Ishikawa (cell line): ENCODE measurements around the gene MOB1A.

Experiments used
- CEBPB ChIP-seq: IDR thresholded peaks from 2 replicates; pipeline ENCODE4 v1.6.1; 2012
- CREB1 ChIP-seq: IDR thresholded peaks from 2 replicates; pipeline ENCODE4 v1.6.1; 2012; ENCODE audit warnings: low read depth
- EGR1 ChIP-seq: IDR thresholded peaks from 2 replicates; pipeline ENCODE4 v1.6.1; 2012
- EP300 ChIP-seq: IDR thresholded peaks from 2 replicates; pipeline ENCODE4 v1.6.1; 2012; ENCODE audit warnings: borderline replicate concordance
- FOXM1 ChIP-seq: IDR thresholded peaks from 2 replicates; pipeline ENCODE4 v1.6.1; 2012; ENCODE audit warnings: low read depth, borderline replicate concordance
- MAX ChIP-seq: IDR thresholded peaks from 2 replicates; pipeline ENCODE4 v1.6.1; 2012
- NFIC ChIP-seq: IDR thresholded peaks from 2 replicates; pipeline ENCODE4 v1.6.1; 2012
- RAD21 ChIP-seq: IDR thresholded peaks from 2 replicates; pipeline ENCODE4 v1.6.1; 2012; ENCODE audit warnings: low read depth
- REST ChIP-seq: IDR thresholded peaks from 2 replicates; pipeline ENCODE4 v1.6.1; 2012; ENCODE audit warnings: low read depth, mild to moderate bottlenecking
- TAF1 ChIP-seq: IDR thresholded peaks from 2 replicates; pipeline ENCODE4 v1.6.1; 2012; ENCODE audit warnings: low read depth, mild to moderate bottlenecking
- TCF12 ChIP-seq: IDR thresholded peaks from 2 replicates; pipeline ENCODE4 v1.6.1; 2012; ENCODE audit warnings: low read depth
- TEAD4 ChIP-seq: IDR thresholded peaks from 2 replicates; pipeline ENCODE4 v1.6.1; 2012
- USF1 ChIP-seq: IDR thresholded peaks from 2 replicates; pipeline ENCODE4 v1.6.1; 2012
- YY1 ChIP-seq: IDR thresholded peaks from 2 replicates; pipeline ENCODE4 v1.6.1; 2012; ENCODE audit warnings: low read depth
- ZBTB7A ChIP-seq: IDR thresholded peaks from 2 replicates; pipeline ENCODE4 v1.6.1; 2012; ENCODE audit warnings: low read depth

MOB1A gene

GRCh38 chr2:74155830-74156229, 22.8 kb downstream of the MOB1A start:
- TF ChIP-seq NFIC: no peak
- TF ChIP-seq REST: no peak
- TF ChIP-seq YY1: no peak
- TF ChIP-seq FOXM1: no peak
- no peak for TF ChIP-seq ZBTB7A
- TF ChIP-seq RAD21: no peak
- no peak for TF ChIP-seq CREB1
- no peak for TF ChIP-seq EP300

- TF ChIP-seq CREB1 (no peak), USF1 (no peak), EP300 (no peak), CEBPB (no peak), YY1 (no peak), MAX (no peak), EGR1 (no peak), ZBTB7A (no peak), TEAD4 (no peak), TCF12 (no peak), NFIC (no peak), TAF1 (no peak), FOXM1 (no peak)
Measured at GRCh38 chr2:74152954-74153353, 25.7 kb downstream of the MOB1A start.

- no peak for TF ChIP-seq MAX
- no peak for TF ChIP-seq CEBPB
- TF ChIP-seq FOXM1: no peak
- TF ChIP-seq EP300: no peak
- TF ChIP-seq NFIC: no peak
- no peak for TF ChIP-seq REST
- TF ChIP-seq EGR1: no peak
- TF ChIP-seq CREB1: no peak
- no peak for TF ChIP-seq USF1
- TF ChIP-seq ZBTB7A: no peak
Measured at GRCh38 chr2:74149570-74150319, 28.9 kb downstream of the MOB1A start.

GRCh38 chr2:74149247-74149525, 29.5 kb downstream of the MOB1A start:
- TF ChIP-seq YY1: no peak
- TF ChIP-seq CEBPB: no peak
- TF ChIP-seq FOXM1: no peak
- no peak for TF ChIP-seq RAD21
- no peak for TF ChIP-seq EP300
- TF ChIP-seq USF1: no peak
- TF ChIP-seq TCF12: no peak
- TF ChIP-seq TEAD4: no peak
- TF ChIP-seq NFIC: no peak
- TF ChIP-seq MAX: no peak
- TF ChIP-seq EGR1: no peak
- no peak for TF ChIP-seq TAF1
- TF ChIP-seq CREB1: no peak
- TF ChIP-seq ZBTB7A: no peak
- no peak for TF ChIP-seq REST
